Heart left ventricle (tissue), 13 donors: ENCODE results near the gene XG.

Experiments used
- POLR2A ChIP-seq, 2 donors: fragments of 450-650 bp; IDR thresholded peaks; one replicate each; pipeline ENCODE4 v1.6.1; 2017; ENCODE audit warnings: antibody characterized with exemption in 2 of 2, mild to moderate bottlenecking in 2 of 2, moderate library complexity in 2 of 2
- TF ChIP-seq, protein P1 (sequence below), 12 donors: fragments of 200-600 bp; sonication (generic) in 4 of 12; IDR thresholded peaks; one replicate each; pipeline versions ENCODE4 v1.5.0 to v1.8.0; 2018 to 2022; ENCODE audit warnings: antibody characterized with exemption in 12 of 12, mild to moderate bottlenecking in 5 of 12
- donor health status: ischemic (EF 13 %, LVEDD 7.1; RV severe dilation, severe dysfunction).
- donor health status: DM: no; HTN: yes; CAD: no.
- donor health status: DM: no; HTN: no; CAD: no.
- donor health status: ischemic (EF 25% LVEDD 6.9; RV normal size, moderate dysfunction).
- donor health status: ischemic (EF 25% LVEDD 5.7; RV mildly dilated, moderate dysfunction).
- donor health status: ischemic (EF 35%, LVEDD 5.7; RV mildly dilated, moderate dysfunction).
- donor health status: nonischemic (EF 11% LVEDD 7.7; RV severe dilation, severe dysfunction).
- donor health status: DM: yes; HTN: yes; CAD: no.
- donor health status: PGD.
- donor health status: ischemic (EF 29% LVEDD 5.4; RV normal size, mild dysfunction).
- donor health status: nonischemic (EF 23%, LVEDD 6.1; RV moderate dilation, normal function).

DNA sequence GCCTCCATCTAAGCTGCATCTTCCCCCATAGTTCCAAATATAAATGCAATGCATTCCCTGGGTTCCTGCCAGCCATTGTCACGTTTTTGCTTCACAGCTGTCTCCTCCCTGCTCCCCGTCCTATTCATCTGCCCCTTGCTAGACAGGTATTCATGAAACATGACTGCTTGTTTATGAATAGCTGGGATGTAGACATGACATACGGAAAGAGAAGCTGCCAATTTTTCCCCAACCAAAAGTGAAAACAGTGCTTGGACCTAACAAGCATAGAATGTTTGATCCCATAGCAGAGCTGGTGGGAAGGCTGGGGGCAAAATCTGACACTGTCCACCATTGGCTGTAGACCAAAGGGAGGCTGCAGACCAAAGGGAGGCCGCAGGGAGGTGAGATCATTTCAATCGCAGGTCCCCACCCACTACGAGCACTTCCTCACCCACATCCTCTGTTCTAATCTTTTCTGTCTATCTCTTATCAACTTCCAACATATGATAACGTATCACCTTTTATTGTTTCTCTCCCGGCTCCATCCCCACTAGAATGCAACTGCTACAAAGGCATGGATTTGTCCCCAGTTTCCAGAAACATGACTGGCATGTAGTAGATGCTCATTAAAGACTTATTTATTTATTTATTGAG is 68.4 kb downstream of the XG start:
- TF ChIP-seq, protein P1, sequence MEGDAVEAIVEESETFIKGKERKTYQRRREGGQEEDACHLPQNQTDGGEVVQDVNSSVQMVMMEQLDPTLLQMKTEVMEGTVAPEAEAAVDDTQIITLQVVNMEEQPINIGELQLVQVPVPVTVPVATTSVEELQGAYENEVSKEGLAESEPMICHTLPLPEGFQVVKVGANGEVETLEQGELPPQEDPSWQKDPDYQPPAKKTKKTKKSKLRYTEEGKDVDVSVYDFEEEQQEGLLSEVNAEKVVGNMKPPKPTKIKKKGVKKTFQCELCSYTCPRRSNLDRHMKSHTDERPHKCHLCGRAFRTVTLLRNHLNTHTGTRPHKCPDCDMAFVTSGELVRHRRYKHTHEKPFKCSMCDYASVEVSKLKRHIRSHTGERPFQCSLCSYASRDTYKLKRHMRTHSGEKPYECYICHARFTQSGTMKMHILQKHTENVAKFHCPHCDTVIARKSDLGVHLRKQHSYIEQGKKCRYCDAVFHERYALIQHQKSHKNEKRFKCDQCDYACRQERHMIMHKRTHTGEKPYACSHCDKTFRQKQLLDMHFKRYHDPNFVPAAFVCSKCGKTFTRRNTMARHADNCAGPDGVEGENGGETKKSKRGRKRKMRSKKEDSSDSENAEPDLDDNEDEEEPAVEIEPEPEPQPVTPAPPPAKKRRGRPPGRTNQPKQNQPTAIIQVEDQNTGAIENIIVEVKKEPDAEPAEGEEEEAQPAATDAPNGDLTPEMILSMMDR (IDR thresholded peaks at IDR 0.05) = no peak
- TF ChIP-seq POLR2A (IDR thresholded peaks at IDR 0.05) = no peak
